Measurements from ENCODE around the gene C1orf159.

DNA sequence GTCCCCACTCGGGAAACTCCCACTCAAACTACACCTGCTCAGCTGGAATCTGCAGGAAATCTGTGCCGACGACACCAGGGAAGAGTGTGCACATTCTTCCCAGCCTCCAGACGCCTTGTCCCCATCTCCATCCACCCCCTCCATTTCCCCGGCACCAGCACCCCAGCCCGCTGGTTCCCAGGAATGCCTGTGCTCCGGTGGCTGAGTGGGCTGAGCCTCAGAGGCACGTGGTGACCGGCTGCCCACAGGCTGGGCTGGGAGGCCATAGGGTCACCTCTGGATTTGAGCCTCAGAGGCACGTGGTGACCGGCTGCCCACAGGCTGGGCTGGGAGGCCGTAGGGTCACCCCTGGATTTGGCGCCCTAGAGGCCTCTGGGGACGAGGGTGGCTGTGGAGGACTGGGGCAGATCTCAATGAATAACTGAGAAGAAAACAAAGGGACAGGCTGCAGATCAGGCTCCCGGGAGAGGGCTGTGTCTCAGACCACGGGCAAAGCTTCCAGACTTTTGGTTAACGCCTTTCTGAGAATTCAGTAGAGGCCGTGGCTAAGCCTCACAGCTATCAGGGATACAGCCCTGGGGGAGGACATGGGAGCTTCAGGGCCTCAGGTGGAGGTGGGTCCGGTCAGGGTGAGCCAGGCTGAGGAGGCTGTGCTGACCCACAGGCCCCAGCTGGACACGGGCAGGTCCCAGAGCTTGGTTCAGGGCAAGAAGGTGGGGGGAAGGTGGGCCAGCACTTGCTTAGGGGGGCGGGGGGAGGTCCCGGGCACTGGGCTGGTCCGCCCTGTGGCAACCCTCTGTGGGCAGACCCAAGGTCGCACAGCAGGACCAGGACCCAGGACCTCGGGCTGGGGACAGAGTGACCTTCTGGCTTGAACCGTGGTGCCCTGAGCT lies 40.5 kb upstream of the C1orf159 start:
- TF ChIP-seq CTCF (conservative IDR thresholded peaks at IDR 0.05; ENCODE audit: low read depth in 2 of 2) (no peak), EZH2phosphoT487 (IDR thresholded peaks at IDR 0.05; ENCODE audit: unreplicated experiment) (no peak), POLR2AphosphoS5 (IDR thresholded peaks at IDR 0.05; ENCODE audit: low read depth) (no peak), EZH2 (IDR thresholded peaks at IDR 0.05; ENCODE audit: low read depth, unreplicated experiment) (no peak), CREB1 (CRISPR knock-in tag; IDR thresholded peaks at IDR 0.05; ENCODE audit: low read depth) (no peak), STAT1 (IDR thresholded peaks at IDR 0.05; ENCODE audit: unreplicated experiment) (no peak), ZNF331 (CRISPR knock-in tag; IDR thresholded peaks at IDR 0.05; ENCODE audit: low read depth) (no peak), JUNB (IDR thresholded peaks at IDR 0.05; ENCODE audit: unreplicated experiment) (no peak)
- TF ChIP-seq, protein P1, sequence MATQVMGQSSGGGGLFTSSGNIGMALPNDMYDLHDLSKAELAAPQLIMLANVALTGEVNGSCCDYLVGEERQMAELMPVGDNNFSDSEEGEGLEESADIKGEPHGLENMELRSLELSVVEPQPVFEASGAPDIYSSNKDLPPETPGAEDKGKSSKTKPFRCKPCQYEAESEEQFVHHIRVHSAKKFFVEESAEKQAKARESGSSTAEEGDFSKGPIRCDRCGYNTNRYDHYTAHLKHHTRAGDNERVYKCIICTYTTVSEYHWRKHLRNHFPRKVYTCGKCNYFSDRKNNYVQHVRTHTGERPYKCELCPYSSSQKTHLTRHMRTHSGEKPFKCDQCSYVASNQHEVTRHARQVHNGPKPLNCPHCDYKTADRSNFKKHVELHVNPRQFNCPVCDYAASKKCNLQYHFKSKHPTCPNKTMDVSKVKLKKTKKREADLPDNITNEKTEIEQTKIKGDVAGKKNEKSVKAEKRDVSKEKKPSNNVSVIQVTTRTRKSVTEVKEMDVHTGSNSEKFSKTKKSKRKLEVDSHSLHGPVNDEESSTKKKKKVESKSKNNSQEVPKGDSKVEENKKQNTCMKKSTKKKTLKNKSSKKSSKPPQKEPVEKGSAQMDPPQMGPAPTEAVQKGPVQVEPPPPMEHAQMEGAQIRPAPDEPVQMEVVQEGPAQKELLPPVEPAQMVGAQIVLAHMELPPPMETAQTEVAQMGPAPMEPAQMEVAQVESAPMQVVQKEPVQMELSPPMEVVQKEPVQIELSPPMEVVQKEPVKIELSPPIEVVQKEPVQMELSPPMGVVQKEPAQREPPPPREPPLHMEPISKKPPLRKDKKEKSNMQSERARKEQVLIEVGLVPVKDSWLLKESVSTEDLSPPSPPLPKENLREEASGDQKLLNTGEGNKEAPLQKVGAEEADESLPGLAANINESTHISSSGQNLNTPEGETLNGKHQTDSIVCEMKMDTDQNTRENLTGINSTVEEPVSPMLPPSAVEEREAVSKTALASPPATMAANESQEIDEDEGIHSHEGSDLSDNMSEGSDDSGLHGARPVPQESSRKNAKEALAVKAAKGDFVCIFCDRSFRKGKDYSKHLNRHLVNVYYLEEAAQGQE (IDR thresholded peaks at IDR 0.05; ENCODE audit: unreplicated experiment), result no peak
